ENCODE data around the gene AP3S2.

GRCh38 chr15:89864958-89865739 is 28.6 kb downstream of the AP3S2 start:
- TF ChIP-seq CTCF (IDR thresholded peaks at IDR 0.05) (no peak), POLR2A (IDR thresholded peaks at IDR 0.05) (no peak)

All from adrenal gland (tissue), 5 donors.